Measurements from ENCODE around the gene RCOR2. TPM values are rescaled to one million over a fixed set of nuclear protein-coding genes. Genes with fewer than 3 reads are reported as not detected.

Gene RCOR2
- total and polyA plus RNA-seq, 2 of the 13 experiments (the other 11 are each of a cell fraction or from before 2014, with no cell fraction given), result 8.3 to 8.5 TPM

GRCh38 chr11:63931876-63932275 is 14.9 kb upstream of the RCOR2 start (continued):
- no peak for TF ChIP-seq FOSL2 (CRISPR knock-in tag; IDR thresholded peaks at IDR 0.05)
- TF ChIP-seq ATF7 (IDR thresholded peaks at IDR 0.05), result no peak
- no peak for TF ChIP-seq ATF7 (CRISPR knock-in tag; IDR thresholded peaks at IDR 0.05)
- TF ChIP-seq ZNF160 (CRISPR knock-in tag; IDR thresholded peaks at IDR 0.05), result no peak
- no peak for TF ChIP-seq KDM5B (CRISPR knock-in tag; IDR thresholded peaks at IDR 0.05; ENCODE audit: borderline replicate concordance)
- TF ChIP-seq ZNF274 (CRISPR knock-in tag; IDR thresholded peaks at IDR 0.05), result no peak
- TF ChIP-seq, protein P1, sequence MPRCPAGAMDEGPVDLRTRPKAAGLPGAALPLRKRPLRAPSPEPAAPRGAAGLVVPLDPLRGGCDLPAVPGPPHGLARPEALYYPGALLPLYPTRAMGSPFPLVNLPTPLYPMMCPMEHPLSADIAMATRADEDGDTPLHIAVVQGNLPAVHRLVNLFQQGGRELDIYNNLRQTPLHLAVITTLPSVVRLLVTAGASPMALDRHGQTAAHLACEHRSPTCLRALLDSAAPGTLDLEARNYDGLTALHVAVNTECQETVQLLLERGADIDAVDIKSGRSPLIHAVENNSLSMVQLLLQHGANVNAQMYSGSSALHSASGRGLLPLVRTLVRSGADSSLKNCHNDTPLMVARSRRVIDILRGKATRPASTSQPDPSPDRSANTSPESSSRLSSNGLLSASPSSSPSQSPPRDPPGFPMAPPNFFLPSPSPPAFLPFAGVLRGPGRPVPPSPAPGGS (CRISPR knock-in tag; IDR thresholded peaks at IDR 0.05), result no peak
- no peak for TF ChIP-seq RAD21 (CRISPR knock-in tag; IDR thresholded peaks at IDR 0.05)
- no peak for TF ChIP-seq MBNL3 (CRISPR knock-in tag; conservative IDR thresholded peaks at IDR 0.05)

DNA sequence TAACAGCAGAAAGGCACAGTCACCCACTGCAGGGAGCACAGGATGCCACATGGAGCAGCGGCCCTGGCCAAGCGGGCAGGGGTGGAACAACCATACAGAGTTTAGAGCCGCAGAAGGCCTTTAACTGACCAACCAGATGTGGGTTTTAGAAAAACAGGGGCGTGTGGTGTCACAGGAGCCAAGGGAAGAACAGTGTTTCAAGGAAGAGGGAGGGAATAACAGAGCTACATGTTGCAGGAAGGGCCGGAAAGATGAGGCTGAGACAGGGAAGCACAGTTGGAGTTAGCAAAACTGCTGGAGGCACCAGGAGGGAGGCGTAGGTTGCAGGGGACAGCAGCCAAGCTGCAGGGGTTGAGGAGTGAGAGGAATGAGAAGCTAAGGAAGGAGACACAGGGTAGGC is 14.1 kb upstream of the RCOR2 start:
- FAIRE-seq, result no peak
- POLR2A ChIA-PET, result interaction anchor here (1.9 kb wide), 1 partner anchor 11 kb away, joined by 5 read pairs; no protein-coding TSS in a partner anchor
- Histone ChIP-seq H3K4me3 (replicated peaks in 1 of 3; ENCODE audit: insufficient read depth in 1 of 3, low read depth in 2 of 3, low read length in 3 of 3) (no peak overlapping the region), H2AFZ (ENCODE audit: low read length) (no peak overlapping the region), H3K9me3 (ENCODE audit: low read length) (no peaks in the 10 kb centered on the region), H3K79me2 (ENCODE audit: insufficient read depth, low read length) (no peaks in the 10 kb centered on the region), H3K36me3 (replicated peaks in 1 of 2; ENCODE audit: control insufficient read depth in 1 of 2, insufficient read depth in 2 of 2, low read length in 2 of 2) (no peaks in the 10 kb centered on the region), H3K4me2 (ENCODE audit: low read depth, low read length) (peak overlapping the region; percentile 29; the same call in 1 of the 2 replicates), H4K20me1 (ENCODE audit: insufficient read depth, low read length) (no peaks in the 10 kb centered on the region), H3K9ac (ENCODE audit: insufficient read depth, low read depth, low read length) (no peak overlapping the region), H3K27me3 (ENCODE audit: control insufficient read depth in 1 of 2, insufficient read depth in 2 of 2, low read length in 2 of 2) (no peaks in the 10 kb centered on the region), H3K4me1 (ENCODE audit: insufficient read depth, low read length) (peaks cover 25% of the 10 kb centered on the region; the same call in 1 of the 2 replicates), H3K27ac (ENCODE audit: extremely low read length, insufficient read depth, low read length) (no peak overlapping the region)
- in situ Hi-C loops (cut with HindIII; ENCODE audit: extremely low pct_ligation_motif_present, low pct_unique_long_range_greater_than_20kb), result no loop called here
- 31% methylated on average over 6 of the region's 6 CpGs for WGBS (ENCODE audit: low lambda C conversion rate)
- no peak for DNase-seq (ENCODE audit: low spot score)
- peak; percentile 56 for ATAC-seq
- BruUV-seq (replicated peaks), result no TSS peak
- CTCF ChIA-PET (ENCODE audit: low intra/inter-chr PET ratio, low total read pairs), result no interaction called here
- intact Hi-C loops (cut with micrococcal nuclease; ENCODE audit: unreplicated experiment), result no loop called here
- TF ChIP-seq NCOR1 (IDR thresholded peaks at IDR 0.05; ENCODE audit: borderline replicate concordance, low read length) (no peak), ZBTB20 (CRISPR knock-in tag; IDR thresholded peaks at IDR 0.05; ENCODE audit: borderline replicate concordance, low read depth) (no peak)
- TF ChIP-seq, protein P2, sequence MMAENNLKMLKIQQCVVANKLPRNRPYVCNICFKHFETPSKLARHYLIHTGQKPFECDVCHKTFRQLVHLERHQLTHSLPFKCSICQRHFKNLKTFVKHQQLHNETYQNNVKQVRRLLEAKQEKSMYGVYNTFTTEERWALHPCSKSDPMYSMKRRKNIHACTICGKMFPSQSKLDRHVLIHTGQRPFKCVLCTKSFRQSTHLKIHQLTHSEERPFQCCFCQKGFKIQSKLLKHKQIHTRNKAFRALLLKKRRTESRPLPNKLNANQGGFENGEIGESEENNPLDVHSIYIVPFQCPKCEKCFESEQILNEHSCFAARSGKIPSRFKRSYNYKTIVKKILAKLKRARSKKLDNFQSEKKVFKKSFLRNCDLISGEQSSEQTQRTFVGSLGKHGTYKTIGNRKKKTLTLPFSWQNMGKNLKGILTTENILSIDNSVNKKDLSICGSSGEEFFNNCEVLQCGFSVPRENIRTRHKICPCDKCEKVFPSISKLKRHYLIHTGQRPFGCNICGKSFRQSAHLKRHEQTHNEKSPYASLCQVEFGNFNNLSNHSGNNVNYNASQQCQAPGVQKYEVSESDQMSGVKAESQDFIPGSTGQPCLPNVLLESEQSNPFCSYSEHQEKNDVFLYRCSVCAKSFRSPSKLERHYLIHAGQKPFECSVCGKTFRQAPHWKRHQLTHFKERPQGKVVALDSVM (CRISPR knock-in tag; IDR thresholded peaks at IDR 0.05), result no peak
- TF ChIP-seq, protein P3, sequence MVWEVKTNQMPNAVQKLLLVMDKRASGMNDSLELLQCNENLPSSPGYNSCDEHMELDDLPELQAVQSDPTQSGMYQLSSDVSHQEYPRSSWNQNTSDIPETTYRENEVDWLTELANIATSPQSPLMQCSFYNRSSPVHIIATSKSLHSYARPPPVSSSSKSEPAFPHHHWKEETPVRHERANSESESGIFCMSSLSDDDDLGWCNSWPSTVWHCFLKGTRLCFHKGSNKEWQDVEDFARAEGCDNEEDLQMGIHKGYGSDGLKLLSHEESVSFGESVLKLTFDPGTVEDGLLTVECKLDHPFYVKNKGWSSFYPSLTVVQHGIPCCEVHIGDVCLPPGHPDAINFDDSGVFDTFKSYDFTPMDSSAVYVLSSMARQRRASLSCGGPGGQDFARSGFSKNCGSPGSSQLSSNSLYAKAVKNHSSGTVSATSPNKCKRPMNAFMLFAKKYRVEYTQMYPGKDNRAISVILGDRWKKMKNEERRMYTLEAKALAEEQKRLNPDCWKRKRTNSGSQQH (CRISPR knock-in tag; IDR thresholded peaks at IDR 0.05; ENCODE audit: low read depth), result no peak

All from HepG2 (cell line).